NCI-H2029 treated with DMSO at 0.1 percent for 48 hours (cell line): ENCODE results near the gene RFFL.

ENCODE experiments used
- DNase-seq: peaks from one replicate; lab custom pipeline; 2025; lab: John Stamatoyannopoulos, UW

Gene RFFL

GRCh38 chr17:34961093-34961911 is 102.2 kb downstream of the RFFL start, which contains the start of the genes CCT6B and ZNF830:
CCT6B (minus strand) TSS chr17:34961460; CDS start chr17:34961393, 67 bp downstream.
ZNF830 (plus strand) TSS chr17:34961540; CDS start chr17:34961567, 27 bp downstream.
- peak; percentile 74 for DNase-seq

GRCh38 chr17:34958438-34958837 is 105.1 kb downstream of the RFFL start:
- DNase-seq: no peak
